ACHN (cell line): Measurements from ENCODE around the gene RAB1B.

ENCODE experiments used
- DNase-seq: peaks from one replicate; pipeline ENCODE4 v3.0.0-alpha.2; 2015
- in situ Hi-C: cut with HindIII; loops from 2 replicates; pipeline ENCODE4 v1.10.0; 2017; ENCODE audit warnings: low sequenced_read_pairs, low pct_ligation_motif_present, low pct_unique_long_range_greater_than_20kb

Gene RAB1B

DNA sequence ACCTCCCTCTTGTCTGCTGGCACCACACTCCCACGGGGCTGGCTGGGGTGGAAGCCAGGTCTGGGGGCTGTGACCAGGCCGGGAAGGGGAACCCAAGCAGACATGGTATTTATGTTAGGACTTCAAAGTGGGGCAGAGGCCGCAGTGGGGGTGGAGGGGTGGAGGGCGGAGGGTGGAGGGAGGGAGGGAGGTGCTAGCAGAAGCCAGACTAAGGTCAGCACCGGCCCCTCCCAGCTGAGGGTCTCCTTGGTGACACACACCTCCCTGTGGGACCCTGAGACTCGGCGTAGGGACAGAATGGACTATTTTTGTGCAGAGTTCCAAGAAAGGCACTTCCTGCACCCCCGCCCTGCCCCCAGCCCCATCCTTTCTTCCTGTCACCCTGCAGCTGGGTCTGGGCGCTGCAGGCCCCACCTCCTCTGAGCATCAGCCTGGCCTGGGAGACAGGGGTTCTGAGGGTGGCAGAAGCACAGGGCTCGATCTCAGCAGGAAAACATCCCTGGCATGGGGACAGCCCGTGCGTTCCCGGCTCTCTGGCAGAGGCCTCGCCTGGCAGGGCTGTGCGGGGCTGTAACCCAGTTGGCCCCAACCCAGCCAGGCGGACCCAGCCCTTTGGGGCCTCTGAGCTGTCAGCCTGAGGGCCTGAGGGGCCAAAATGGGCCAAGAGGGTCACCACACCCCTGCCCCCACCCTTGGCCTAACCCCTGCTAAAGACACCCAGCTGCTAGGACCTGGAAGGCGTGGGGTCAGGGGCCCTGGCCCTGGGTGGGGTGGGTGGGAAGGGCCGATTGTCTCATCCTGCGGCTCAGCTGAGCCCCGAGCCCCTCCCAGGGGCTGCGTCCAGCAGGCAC is 58.0 kb downstream of the RAB1B start:
- in situ Hi-C loops = no loop called here

More for the DNA sequence above, 58.0 kb downstream of the RAB1B start:
- DNase-seq = no peak
